Transverse colon (tissue), 4 donors: ENCODE measurements around the gene MRNIP. TPM values are rescaled to one million over a fixed set of nuclear protein-coding genes. Genes with fewer than 3 reads are reported as not detected.

Experiments
- DNase-seq: peaks from one replicate; pipeline ENCODE4 v3.0.0-alpha.2; 2019
- H3K27ac ChIP-seq, 4 donors: fragments of 200-600 bp; sonication (generic); 2 replicates each; pipeline ENCODE4 v1.5.1; 2016 to 2018; ENCODE audit warnings: inconsistent platforms in 4 of 4
- H3K27me3 ChIP-seq: fragments of 200-600 bp; sonication (generic); 2 replicates; pipeline ENCODE4 v1.5.1; 2017; ENCODE audit warnings: inconsistent platforms
- H3K36me3 ChIP-seq, 4 donors: fragments of 200-600 bp; sonication (generic); 2 replicates each; pipeline ENCODE4 v1.5.1; 2017 to 2019; ENCODE audit warnings: inconsistent platforms in 4 of 4
- H3K4me1 ChIP-seq, 4 donors: fragments of 200-600 bp; sonication (generic); 2 replicates each; pipeline ENCODE4 v1.5.1; 2017 to 2020; ENCODE audit warnings: inconsistent platforms in 4 of 4
- H3K4me3 ChIP-seq, 4 donors: fragments of 200-600 bp; sonication (generic); 1 replicate in 1 of 4; 2 replicates in 3 of 4; pipeline versions ENCODE4 v1.5.1 to v1.6.1; 2017 to 2019; ENCODE audit warnings: inconsistent platforms in 4 of 4
- H3K9me3 ChIP-seq, 2 donors: fragments of 200-600 bp; sonication (generic); 2 replicates each; pipeline ENCODE4 v1.5.1; 2017 to 2019; ENCODE audit warnings: inconsistent platforms in 2 of 2
- EP300 ChIP-seq: sonication (generic); formaldehyde crosslinking; IDR thresholded peaks from one replicate; pipeline ENCODE4 v1.6.1; 2017; ENCODE audit warnings: antibody characterized with exemption, low read depth
- POLR2A ChIP-seq: fragments of 450-650 bp; IDR thresholded peaks from one replicate; pipeline ENCODE4 v1.6.1; 2016; ENCODE audit warnings: antibody characterized with exemption, mild to moderate bottlenecking, moderate library complexity
- POLR2AphosphoS5 ChIP-seq, 3 donors: sonication (generic); formaldehyde crosslinking; IDR thresholded peaks; one replicate each; pipeline ENCODE4 v1.6.1; 2016; ENCODE audit warnings: antibody characterized with exemption in 3 of 3
- WGBS, 2 donors: methylation state at CpG; one replicate each; pipeline ENCODE4 v1.1.5; 2018; ENCODE audit warnings: low coverage in 1 of 2; 5-methylcytosine and 5-hydroxymethylcytosine counted together
- in situ Hi-C, 4 donors: fragments of 200-750 bp; cut with MboI; loops; one replicate each; pipeline versions ENCODE4 v1.15.0 to v1.15.1; 2017; ENCODE audit warnings: low sequenced_read_pairs in 3 of 4, low pct_ligation_motif_present in 1 of 4, low pct_unique_long_range_greater_than_20kb in 1 of 4
- intact Hi-C: fragments of 100-400 bp; cut with DNase I; formaldehyde crosslinking; loops from one replicate; pipeline ENCODE4 v1.15.1; 2023; ENCODE audit warnings: low total_unique reads
- total RNA-seq, 4 donors: library from RNA; depleted of rRNA; stranded (reverse); fragments of >200 nt; gene quantifications; one replicate each; pipeline ENCODE4 v1.1.0, GENCODE V29; 2016
- TF ChIP-seq, protein P1 (sequence below), 5 experiments: fragments of 200-600 bp in 3 of 5; fragments of 450-650 bp in 2 of 5; sonication (generic) in 3 of 5; IDR thresholded peaks; 1 replicate in 2 of 5; 2 replicates in 3 of 5; pipeline ENCODE4 v1.5.1; 2016 to 2017; ENCODE audit warnings: antibody characterized with exemption in 5 of 5, inconsistent platforms in 3 of 5, mild to moderate bottlenecking in 2 of 5, moderate library complexity in 1 of 5

MRNIP gene
- total RNA-seq, 4 donors from 2014 or later = 24.7 to 124 (median 42.9) TPM

DNA sequence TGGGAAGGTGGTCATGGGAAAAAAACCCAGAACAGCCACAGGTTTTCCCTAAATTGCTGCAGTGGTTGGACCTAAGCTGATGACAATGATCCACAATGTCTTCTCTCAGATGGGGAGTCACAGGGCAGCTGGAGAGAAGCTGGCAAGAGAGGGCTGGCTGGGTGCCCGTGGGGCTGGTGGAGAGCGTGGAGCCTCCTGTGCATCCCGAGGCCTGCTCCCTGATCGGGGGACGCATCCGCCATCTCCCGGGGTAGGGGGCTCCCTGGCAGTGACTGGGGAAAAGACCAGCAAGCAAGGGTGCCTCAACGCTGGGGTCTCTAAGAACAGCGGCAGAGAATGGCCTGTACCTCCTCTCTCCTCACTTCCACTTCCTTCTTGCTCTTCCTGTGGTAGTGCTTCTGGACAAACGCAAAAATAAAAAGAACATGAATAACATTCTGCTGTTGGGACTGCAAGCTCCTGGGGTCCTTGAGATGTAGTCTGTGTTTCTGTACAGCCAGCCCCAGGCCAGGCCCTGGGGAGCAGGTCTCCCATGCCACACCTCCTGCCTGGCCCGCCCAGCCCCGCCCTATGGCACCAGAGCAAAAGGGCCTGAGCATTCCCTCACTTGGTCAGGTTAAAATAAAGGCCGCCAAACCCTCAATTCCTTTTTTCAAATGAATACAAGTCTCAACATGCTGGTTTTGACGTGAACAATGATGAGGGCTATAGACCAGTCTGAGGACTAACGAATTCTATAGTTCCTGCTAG, 7.0 kb upstream of the MRNIP start:
- H3K9me3 ChIP-seq = no peaks in the 10 kb centered on the region
- intact Hi-C loops = no loop called here
- TF ChIP-seq, protein P1, sequence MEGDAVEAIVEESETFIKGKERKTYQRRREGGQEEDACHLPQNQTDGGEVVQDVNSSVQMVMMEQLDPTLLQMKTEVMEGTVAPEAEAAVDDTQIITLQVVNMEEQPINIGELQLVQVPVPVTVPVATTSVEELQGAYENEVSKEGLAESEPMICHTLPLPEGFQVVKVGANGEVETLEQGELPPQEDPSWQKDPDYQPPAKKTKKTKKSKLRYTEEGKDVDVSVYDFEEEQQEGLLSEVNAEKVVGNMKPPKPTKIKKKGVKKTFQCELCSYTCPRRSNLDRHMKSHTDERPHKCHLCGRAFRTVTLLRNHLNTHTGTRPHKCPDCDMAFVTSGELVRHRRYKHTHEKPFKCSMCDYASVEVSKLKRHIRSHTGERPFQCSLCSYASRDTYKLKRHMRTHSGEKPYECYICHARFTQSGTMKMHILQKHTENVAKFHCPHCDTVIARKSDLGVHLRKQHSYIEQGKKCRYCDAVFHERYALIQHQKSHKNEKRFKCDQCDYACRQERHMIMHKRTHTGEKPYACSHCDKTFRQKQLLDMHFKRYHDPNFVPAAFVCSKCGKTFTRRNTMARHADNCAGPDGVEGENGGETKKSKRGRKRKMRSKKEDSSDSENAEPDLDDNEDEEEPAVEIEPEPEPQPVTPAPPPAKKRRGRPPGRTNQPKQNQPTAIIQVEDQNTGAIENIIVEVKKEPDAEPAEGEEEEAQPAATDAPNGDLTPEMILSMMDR (IDR thresholded peaks at IDR 0.05) = no peak
- TF ChIP-seq EP300 (no peak), POLR2A (no peak), POLR2AphosphoS5 (IDR thresholded peaks at IDR 0.05) (no peak)
- H3K36me3 ChIP-seq = peaks cover 0 to 17% (median 12%) of the 10 kb centered on the region in 4 donors
- peaks cover 0 to 5% (median 2%) of the 10 kb centered on the region in 4 donors for H3K4me1 ChIP-seq
- in situ Hi-C loops = no loop called here
- H3K27ac ChIP-seq = no peak overlapping the region
- no peak overlapping the region for H3K4me3 ChIP-seq
- no peak for DNase-seq
- WGBS, 2 donors = 81 to 93% methylated on average over 5 to 15 of the region's 15 CpGs
- no peaks in the 10 kb centered on the region for H3K27me3 ChIP-seq

DNA sequence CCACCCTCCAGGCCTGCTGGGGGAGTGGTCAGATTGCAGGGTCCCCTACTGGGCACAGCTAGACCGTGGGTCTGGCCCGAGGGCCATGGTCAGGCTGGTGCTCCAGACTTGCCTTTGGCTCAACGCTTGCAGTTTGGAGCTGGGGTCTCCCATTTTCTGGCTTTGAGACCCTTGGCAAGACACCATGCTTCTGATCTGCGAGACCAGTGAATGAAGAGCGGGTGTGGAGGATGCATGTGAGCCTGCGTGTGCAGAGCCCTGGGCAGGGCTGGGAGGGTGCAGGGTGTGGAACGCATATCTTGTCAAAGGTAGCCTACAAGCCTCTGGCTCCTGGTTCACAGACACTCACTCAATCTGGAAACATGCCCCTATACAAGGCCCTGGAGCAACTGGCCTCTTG, 6.1 kb upstream of the MRNIP start:
- H3K4me3 ChIP-seq = no peak overlapping the region
- 95% methylated on average over 6 of the region's 7 CpGs; no CpG with 5 or more reads in 1 of the 2 donors for WGBS, 2 donors
- no peak overlapping the region for H3K27ac ChIP-seq
- no peaks in the 10 kb centered on the region for H3K27me3 ChIP-seq
- no peak for DNase-seq
- TF ChIP-seq, protein P1 (IDR thresholded peaks at IDR 0.05) = no peak
- TF ChIP-seq POLR2A = no peak
- TF ChIP-seq POLR2AphosphoS5 (IDR thresholded peaks at IDR 0.05) = no peak
- TF ChIP-seq EP300 = no peak
- intact Hi-C loops (no loop called here), in situ Hi-C loops (no loop called here)
- H3K4me1 ChIP-seq = peaks cover 0 to 8% (median 3%) of the 10 kb centered on the region in 4 donors
- no peaks in the 10 kb centered on the region for H3K9me3 ChIP-seq
- H3K36me3 ChIP-seq = peaks cover 0 to 14% (median 12%) of the 10 kb centered on the region in 4 donors

DNA sequence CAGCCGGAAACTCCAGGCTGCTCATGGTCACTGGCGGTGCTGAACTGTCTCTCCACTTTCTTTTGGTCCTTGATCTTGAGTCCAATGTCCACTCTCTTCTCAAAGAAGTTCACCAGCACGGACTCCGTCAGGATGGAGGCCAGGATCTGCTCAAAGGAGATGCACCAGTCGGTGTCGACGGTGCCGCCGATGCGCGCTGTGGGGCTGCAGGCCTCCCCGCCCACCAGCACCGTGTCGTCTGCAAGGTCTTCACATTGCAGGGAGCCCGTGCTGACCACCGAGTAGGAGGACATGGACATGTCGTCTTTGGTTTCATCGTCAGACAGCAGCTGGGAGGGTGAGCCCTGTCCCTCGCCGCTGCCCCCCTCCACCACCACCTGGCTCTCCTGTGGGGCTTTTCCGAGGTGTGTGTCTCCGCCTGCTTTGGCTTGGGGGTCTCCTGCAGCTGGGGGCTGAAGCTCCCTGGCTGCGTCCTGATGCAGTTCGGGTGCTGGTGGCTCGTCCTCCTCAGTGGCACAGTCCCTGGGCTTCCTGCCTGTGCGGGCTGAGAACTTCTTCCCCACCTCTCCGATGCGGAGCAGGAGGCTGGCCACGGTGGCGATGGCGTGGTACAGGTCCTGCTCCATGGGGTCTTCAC, 5.0 kb upstream of the MRNIP start:
- H3K27ac ChIP-seq = no peak overlapping the region
- H3K36me3 ChIP-seq = peaks cover 0 to 14% (median 11%) of the 10 kb centered on the region in 4 donors
- H3K27me3 ChIP-seq = no peaks in the 10 kb centered on the region
- in situ Hi-C loops = no loop called here
- no peak overlapping the region for H3K4me3 ChIP-seq
- no peak for TF ChIP-seq POLR2AphosphoS5 (IDR thresholded peaks at IDR 0.05)
- no peak for TF ChIP-seq EP300
- TF ChIP-seq, protein P1 (IDR thresholded peaks at IDR 0.05) = no peak
- no peak for TF ChIP-seq POLR2A
- peaks cover 0 to 14% (median 7%) of the 10 kb centered on the region in 4 donors for H3K4me1 ChIP-seq
- no peak for DNase-seq
- 97 to 100% methylated on average over 3 to 31 of the region's 31 CpGs for WGBS, 2 donors
- no peaks in the 10 kb centered on the region for H3K9me3 ChIP-seq
- intact Hi-C loops = no loop called here

DNA sequence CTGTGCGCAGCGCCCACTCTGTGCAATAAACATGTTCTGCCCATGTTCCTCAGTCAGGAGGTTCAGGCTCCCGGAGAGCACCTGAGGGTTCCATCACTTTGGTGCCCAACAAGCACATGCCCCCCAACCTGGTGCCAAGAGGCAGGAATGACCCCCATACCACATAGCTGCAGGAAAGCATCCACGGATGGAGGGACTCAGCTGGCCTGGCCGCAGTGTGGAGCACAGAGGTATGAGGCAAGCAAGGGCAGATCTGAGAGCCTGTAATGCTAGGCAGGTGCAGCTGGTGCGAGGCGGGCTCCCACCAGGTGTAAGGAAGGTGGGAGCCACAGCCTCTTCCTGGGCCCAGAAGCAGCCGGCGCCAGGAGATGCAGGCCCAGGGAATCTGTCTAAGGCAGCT, 4.3 kb upstream of the MRNIP start:
- H3K4me1 ChIP-seq = peaks cover 0 to 15% (median 7%) of the 10 kb centered on the region in 4 donors
- peaks cover 0 to 14% (median 11%) of the 10 kb centered on the region in 4 donors for H3K36me3 ChIP-seq

More for the DNA sequence above, 4.3 kb upstream of the MRNIP start:
- H3K9me3 ChIP-seq = no peaks in the 10 kb centered on the region
- DNase-seq = no peak
- 92 to 98% methylated on average over 2 to 9 of the region's 9 CpGs for WGBS, 2 donors
- no peak overlapping the region for H3K4me3 ChIP-seq
- no peak overlapping the region for H3K27ac ChIP-seq
- H3K27me3 ChIP-seq = no peaks in the 10 kb centered on the region
- TF ChIP-seq EP300 = no peak
- no peak for TF ChIP-seq POLR2AphosphoS5 (IDR thresholded peaks at IDR 0.05)
- TF ChIP-seq POLR2A = no peak
- TF ChIP-seq, protein P1 (IDR thresholded peaks at IDR 0.05) = no peak
- intact Hi-C loops = no loop called here
- in situ Hi-C loops = no loop called here
